Endothelial cell of umbilical vein (primary cell): ENCODE results near the gene NFKBIL1. TPM values are rescaled to one million over a fixed set of nuclear protein-coding genes. Genes with fewer than 3 reads are reported as not detected.

Experiments used
- BruUV-seq: library from RNA; stranded (reverse); fragments of 400-500 nt; replicated peaks from 2 replicates; lab custom pipeline; 2021; lab: Mats Ljungman, UMichigan
- CTCF ChIA-PET: fragments of 300-600, 350-600 bp; sonication (Branson Sonifier 250); formaldehyde crosslinking; loops from one replicate; lab custom pipeline; 2021; ENCODE audit warnings: antibody characterized with exemption, inconsistent platforms; lab: Charles Lee
- POLR2A ChIA-PET: fragments of 300-600, 350-600 bp; sonication (Branson Sonifier 250); formaldehyde crosslinking; loops from one replicate; lab custom pipeline; 2021; ENCODE audit warnings: antibody characterized with exemption, inconsistent platforms; lab: Charles Lee
- DNase-seq: peaks from one replicate; pipeline ENCODE4 v3.0.0-alpha.2; 2011; ENCODE audit warnings: low read depth, low spot score
- FAIRE-seq: peaks from 2 replicates; lab custom pipeline; 2011; peaks lifted over from hg19 to GRCh38; lab: Jason Lieb, UNC
- H2AFZ ChIP-seq: 2 replicates; pipeline ENCODE4 v1.6.0; 2012; ENCODE audit warnings: low read depth, low read length, control low read depth, inconsistent platforms
- H3K27ac ChIP-seq: 2 replicates; pipeline ENCODE4 v1.5.1; 2011; ENCODE audit warnings: low read depth, mild to moderate bottlenecking, control low read depth, low read length, moderate library complexity; ENCODE audit not compliant: insufficient read depth
- H3K27me3 ChIP-seq, 2 experiments: 2 replicates each; pipeline versions ENCODE4 v1.6.0 to v1.6.1; 2011; ENCODE audit warnings: low read length in 2 of 2, mixed read lengths in 1 of 2; ENCODE audit not compliant: control insufficient read depth in 2 of 2, insufficient read depth in 2 of 2
- H3K36me3 ChIP-seq, 2 experiments: 2 replicates in 1 of 2; 3 replicates in 1 of 2; pipeline ENCODE4 v1.5.1; 2011; ENCODE audit warnings: low read length in 2 of 2, mild to moderate bottlenecking in 1 of 2, moderate library complexity in 1 of 2; ENCODE audit not compliant: control insufficient read depth in 2 of 2, insufficient read depth in 2 of 2; ENCODE audit errors: extremely low read depth in 1 of 2
- H3K4me1 ChIP-seq: 3 replicates; pipeline ENCODE4 v1.5.1; 2011; ENCODE audit warnings: mild to moderate bottlenecking, low read length; ENCODE audit not compliant: control insufficient read depth, insufficient read depth; ENCODE audit errors: extremely low read depth
- H3K4me2 ChIP-seq: 2 replicates; pipeline ENCODE4 v1.6.1; 2011; ENCODE audit warnings: low read length, control low read depth, mixed read lengths; ENCODE audit not compliant: insufficient read depth
- H3K4me3 ChIP-seq, 3 experiments: fragments of 200-600 bp in 1 of 3; sonication (generic), shearing (Covaris generic) in 1 of 3; replicated peaks in 1 of 3; 2 replicates each; pipeline ENCODE4 v1.5.1; 2011 to 2016; ENCODE audit warnings: control low read depth in 3 of 3, low read length in 3 of 3, mild to moderate bottlenecking in 2 of 3, inconsistent platforms in 1 of 3, low read depth in 1 of 3, moderate library complexity in 1 of 3; ENCODE audit not compliant: insufficient read depth in 1 of 3
- H3K79me2 ChIP-seq: 2 replicates; pipeline ENCODE4 v1.6.0; 2012; ENCODE audit warnings: low read length, inconsistent platforms; ENCODE audit not compliant: control insufficient read depth, insufficient read depth
- H3K9ac ChIP-seq: replicated peaks from 2 replicates; pipeline ENCODE3; 2011; ENCODE audit warnings: low read length, control low read depth; ENCODE audit not compliant: insufficient read depth; ENCODE audit errors: extremely low read depth
- H3K9me1 ChIP-seq: replicated peaks from 3 replicates; pipeline ENCODE4 v1.6.0; 2011; ENCODE audit warnings: mild to moderate bottlenecking, low read length; ENCODE audit not compliant: control insufficient read depth, insufficient read depth; ENCODE audit errors: extremely low read depth
- H3K9me3 ChIP-seq: replicated peaks from 2 replicates; pipeline ENCODE4 v1.5.1; 2012; ENCODE audit warnings: low read length, inconsistent platforms; ENCODE audit not compliant: control insufficient read depth, insufficient read depth
- H4K20me1 ChIP-seq: replicated peaks from 2 replicates; pipeline ENCODE3; 2011; ENCODE audit warnings: mild to moderate bottlenecking, low read length; ENCODE audit not compliant: control insufficient read depth, insufficient read depth; ENCODE audit errors: extremely low read depth
- EZH2 ChIP-seq: IDR thresholded peaks from 2 replicates; pipeline ENCODE4 v1.6.1; 2012; ENCODE audit warnings: borderline replicate concordance, low read depth, mild to moderate bottlenecking, moderate library complexity, low read length, inconsistent platforms; ENCODE audit not compliant: severe bottlenecking
- FOS ChIP-seq: IDR thresholded peaks from 2 replicates; pipeline ENCODE4 v1.6.1; 2011; ENCODE audit warnings: mild to moderate bottlenecking, low read length, moderate library complexity, borderline replicate concordance; ENCODE audit not compliant: insufficient read depth
- GATA2 ChIP-seq: IDR thresholded peaks from 2 replicates; pipeline ENCODE4 v1.7.0; 2011; ENCODE audit warnings: low read depth, mild to moderate bottlenecking, moderate library complexity, mixed read lengths, low read length; ENCODE audit not compliant: insufficient read length, insufficient read depth
- JUN ChIP-seq: IDR thresholded peaks from 2 replicates; pipeline ENCODE4 v1.6.1; 2011; ENCODE audit warnings: borderline replicate concordance, low read depth; ENCODE audit not compliant: insufficient read length, insufficient read depth
- MYC ChIP-seq: IDR thresholded peaks from one replicate; pipeline ENCODE4 v1.6.1; 2011; ENCODE audit warnings: mild to moderate bottlenecking, low read depth, low read length
- POLR2A ChIP-seq: IDR thresholded peaks from 2 replicates; pipeline ENCODE4 v1.6.1; 2012; ENCODE audit warnings: low read depth, mild to moderate bottlenecking, control low read depth, low read length
- POLR2AphosphoS5 ChIP-seq: IDR thresholded peaks from 2 replicates; pipeline ENCODE4 v1.6.1; 2012; ENCODE audit warnings: low read depth, mild to moderate bottlenecking, control low read depth, low read length, moderate library complexity; ENCODE audit not compliant: insufficient read depth
- dilution Hi-C: fragments of 300-500 bp; cut with MboI; formaldehyde crosslinking; loops from one replicate; pipeline ENCODE4 v1.15.0; 2019; ENCODE audit warnings: low sequenced_read_pairs; ENCODE audit not compliant: extremely low pct_ligation_motif_present
- intact Hi-C: fragments of 100-400 bp; cut with micrococcal nuclease; formaldehyde crosslinking; loops from one replicate; pipeline ENCODE4 v1.10.0; 2022
- polyA plus RNA-seq, 4 experiments: library from polyadenylated mRNA; depleted of rRNA in 3 of 4; stranded (reverse) in 3 of 4; unstranded in 1 of 4; fragments of >200 nt; gene quantifications; 2 replicates each; pipeline versions ENCODE4 v1.2.1 to v1.2.3, GENCODE V29; 2011 to 2012; ENCODE audit warnings: missing spikeins in 1 of 4
- total RNA-seq: library from RNA; stranded (reverse); gene quantifications from 2 replicates; pipeline ENCODE4 v1.2.3, GENCODE V29; 2021
- TF ChIP-seq, protein P1 (sequence below), 2 donors: IDR thresholded peaks; 1 replicate in 1 of 2; 2 replicates in 1 of 2; pipeline ENCODE4 v1.5.1; 2011; ENCODE audit warnings: low read length in 2 of 2, mild to moderate bottlenecking in 2 of 2, moderate library complexity in 2 of 2, control low read depth in 1 of 2, inconsistent platforms in 1 of 2, low read depth in 1 of 2; ENCODE audit not compliant: insufficient read depth in 1 of 2; ENCODE audit errors: extremely low read depth in 1 of 2
- TF ChIP-seq, protein P2 (sequence below): IDR thresholded peaks from 2 replicates; pipeline ENCODE4 v1.6.1; 2011; ENCODE audit not compliant: insufficient read depth, insufficient read length

NFKBIL1 gene
- total and polyA plus RNA-seq, 2 donors (not counting 3 experiments of a cell fraction or from before 2014, with no cell fraction given), result 9.9 to 15.5 TPM

DNA sequence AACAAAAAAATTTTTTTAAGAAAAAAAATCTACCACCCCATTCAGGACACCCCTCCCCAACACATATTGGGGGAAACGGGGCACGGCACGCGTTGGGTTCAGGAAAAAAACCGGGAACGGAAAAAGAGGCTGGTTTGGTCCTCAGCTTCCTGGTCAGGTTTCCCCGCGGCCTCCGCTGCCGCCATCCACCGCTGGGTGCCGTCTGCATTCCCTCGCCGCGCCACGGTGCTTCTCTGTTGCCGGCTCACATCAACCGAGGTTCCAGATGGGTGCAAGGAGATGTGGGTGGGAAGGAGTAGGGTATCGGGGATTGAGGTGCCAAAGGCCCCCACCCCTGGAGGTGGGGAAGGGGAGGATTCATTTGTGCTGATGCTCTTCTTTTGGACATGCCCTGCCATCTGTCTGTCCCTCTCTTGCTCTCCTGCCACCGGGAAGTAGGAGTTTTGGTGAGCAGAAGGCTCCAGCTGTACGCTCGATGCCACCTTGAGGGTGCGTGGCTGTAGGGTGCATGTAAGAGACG lies 12.8 kb upstream of the NFKBIL1 start:
- no peak overlapping the region for H3K4me3 ChIP-seq
- H3K9me1 ChIP-seq, result no peaks in the 10 kb centered on the region
- CTCF ChIA-PET, result no interaction called here
- no peaks in the 10 kb centered on the region for H3K9me3 ChIP-seq
- intact Hi-C loops, result no loop called here
- H3K36me3 ChIP-seq, result peaks cover 45 to 72% of the 10 kb centered on the region in 2 experiments
- no TSS peak for BruUV-seq
- H3K4me2 ChIP-seq, result no peak overlapping the region
- FAIRE-seq (no peak), DNase-seq (no peak)
- H3K4me1 ChIP-seq, result peaks cover 12% of the 10 kb centered on the region
- H2AFZ ChIP-seq, result no peak overlapping the region
- H3K27ac ChIP-seq, result no peak overlapping the region
- H3K9ac ChIP-seq, result no peak overlapping the region
- dilution Hi-C loops, result no loop called here
- H4K20me1 ChIP-seq, result peaks cover 3% of the 10 kb centered on the region
- POLR2A ChIA-PET, result no interaction called here
- H3K27me3 ChIP-seq, result no peaks in the 10 kb centered on the region
- peaks cover 61% of the 10 kb centered on the region for H3K79me2 ChIP-seq
- TF ChIP-seq, protein P1, sequence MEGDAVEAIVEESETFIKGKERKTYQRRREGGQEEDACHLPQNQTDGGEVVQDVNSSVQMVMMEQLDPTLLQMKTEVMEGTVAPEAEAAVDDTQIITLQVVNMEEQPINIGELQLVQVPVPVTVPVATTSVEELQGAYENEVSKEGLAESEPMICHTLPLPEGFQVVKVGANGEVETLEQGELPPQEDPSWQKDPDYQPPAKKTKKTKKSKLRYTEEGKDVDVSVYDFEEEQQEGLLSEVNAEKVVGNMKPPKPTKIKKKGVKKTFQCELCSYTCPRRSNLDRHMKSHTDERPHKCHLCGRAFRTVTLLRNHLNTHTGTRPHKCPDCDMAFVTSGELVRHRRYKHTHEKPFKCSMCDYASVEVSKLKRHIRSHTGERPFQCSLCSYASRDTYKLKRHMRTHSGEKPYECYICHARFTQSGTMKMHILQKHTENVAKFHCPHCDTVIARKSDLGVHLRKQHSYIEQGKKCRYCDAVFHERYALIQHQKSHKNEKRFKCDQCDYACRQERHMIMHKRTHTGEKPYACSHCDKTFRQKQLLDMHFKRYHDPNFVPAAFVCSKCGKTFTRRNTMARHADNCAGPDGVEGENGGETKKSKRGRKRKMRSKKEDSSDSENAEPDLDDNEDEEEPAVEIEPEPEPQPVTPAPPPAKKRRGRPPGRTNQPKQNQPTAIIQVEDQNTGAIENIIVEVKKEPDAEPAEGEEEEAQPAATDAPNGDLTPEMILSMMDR (IDR thresholded peaks at IDR 0.05; ENCODE audit: extremely low read depth in 1 of 2, insufficient read depth in 1 of 2, low read depth in 1 of 2, low read length in 2 of 2), result no peak
- no peak for TF ChIP-seq EZH2
- TF ChIP-seq, protein P2, sequence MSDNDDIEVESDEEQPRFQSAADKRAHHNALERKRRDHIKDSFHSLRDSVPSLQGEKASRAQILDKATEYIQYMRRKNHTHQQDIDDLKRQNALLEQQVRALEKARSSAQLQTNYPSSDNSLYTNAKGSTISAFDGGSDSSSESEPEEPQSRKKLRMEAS, result no peak
- TF ChIP-seq MYC, result no peak
- no peak for TF ChIP-seq JUN
- TF ChIP-seq POLR2AphosphoS5, result no peak
- TF ChIP-seq POLR2A, result no peak
- TF ChIP-seq FOS, result no peak
- TF ChIP-seq GATA2, result no peak
